GM21737 (cell line): ENCODE results near the gene MAPK8.

Experiments
- ATAC-seq: cut with Tn5 transposase; IDR thresholded peaks from one replicate; pipeline ENCODE4 v1.9.1; 2021; ENCODE audit warnings: mild to moderate bottlenecking, moderate library complexity; ENCODE audit not compliant: unreplicated experiment

Gene MAPK8

GRCh38 chr10:48378675-48379074 is 72.2 kb downstream of the MAPK8 start:
- ATAC-seq = no peak

- ATAC-seq = no peak
These were observed 75.5 kb downstream of the MAPK8 start for GRCh38 chr10:48381971-48382370.

DNA sequence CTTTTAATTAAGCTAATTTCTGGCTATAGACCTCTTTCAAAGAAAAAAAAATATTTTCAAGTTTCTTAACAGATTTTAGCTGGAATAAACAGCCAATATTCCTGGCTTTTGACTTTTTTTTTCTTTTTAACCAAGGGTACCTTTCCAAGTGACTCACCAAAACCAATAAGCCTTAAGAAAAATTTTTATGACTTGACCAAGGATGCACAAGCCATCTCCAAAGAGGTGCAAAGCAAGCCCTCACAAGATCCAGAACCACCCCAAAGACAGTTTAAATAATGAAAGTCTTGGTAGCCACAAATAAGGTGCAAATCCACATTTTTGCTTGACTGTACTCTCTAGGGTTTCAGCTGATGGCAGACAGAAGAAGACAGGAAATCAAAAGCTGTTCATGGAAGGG is 76.5 kb downstream of the MAPK8 start:
- no peak for ATAC-seq

- ATAC-seq = no peak
These were observed 76.9 kb downstream of the MAPK8 start for GRCh38 chr10:48383393-48383792.

DNA sequence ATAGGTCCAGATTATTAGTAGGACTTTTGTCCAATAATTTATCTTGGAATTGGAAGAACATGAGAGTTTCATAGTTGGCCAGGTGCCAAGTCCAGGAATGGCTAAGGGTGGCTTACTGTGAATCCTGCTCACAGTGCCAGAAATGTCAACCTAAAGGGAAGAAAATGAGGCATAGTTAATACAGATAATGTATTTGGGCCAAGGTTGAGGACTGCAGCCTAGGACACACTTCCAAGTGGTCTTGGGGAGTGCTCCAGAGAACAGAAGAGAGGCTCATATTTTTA is 78.2 kb downstream of the MAPK8 start:
- ATAC-seq = no peak

GRCh38 chr10:48389272-48389671 is 82.8 kb downstream of the MAPK8 start:
- ATAC-seq = no peak

GRCh38 chr10:48389846-48390557 is 83.5 kb downstream of the MAPK8 start:
- ATAC-seq = no peak

DNA sequence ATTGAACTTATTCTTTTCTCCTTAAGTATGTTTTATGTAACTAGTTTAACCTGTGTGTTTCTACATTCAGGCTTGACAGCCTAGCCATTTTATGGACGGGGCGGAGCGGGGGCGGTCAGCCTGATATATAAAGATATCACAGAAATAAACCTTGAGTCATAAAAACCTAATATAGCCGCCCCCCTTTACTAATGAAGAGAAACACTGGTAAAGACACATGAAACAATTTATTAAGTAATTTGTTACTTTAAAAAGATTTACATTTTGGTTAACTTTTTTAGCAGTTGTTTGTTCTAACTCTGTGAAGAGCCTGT is 84.0 kb downstream of the MAPK8 start:
- no peak for ATAC-seq

- ATAC-seq = peak; percentile 69
These were observed 84.7 kb downstream of the MAPK8 start for GRCh38 chr10:48390933-48391845.

DNA sequence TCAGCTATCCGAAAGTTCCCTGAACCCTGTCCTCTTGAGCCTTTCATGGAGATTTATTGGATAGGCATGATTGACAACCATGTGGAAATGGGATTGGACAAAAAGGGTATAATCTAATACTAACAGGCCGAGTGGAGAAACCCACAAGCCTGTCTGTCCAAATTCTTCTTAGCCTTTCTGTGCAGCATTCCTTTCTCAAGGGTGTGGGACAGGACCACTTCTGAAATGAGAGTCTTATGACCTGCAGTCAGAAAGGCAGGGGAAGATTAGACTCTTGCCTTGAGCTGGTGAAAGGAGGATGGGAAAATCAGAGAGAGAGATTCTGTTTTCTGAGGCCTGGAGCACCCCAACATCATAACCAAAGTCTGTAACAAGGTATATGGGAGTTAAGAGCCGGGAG is 85.5 kb downstream of the MAPK8 start:
- no peak for ATAC-seq

DNA sequence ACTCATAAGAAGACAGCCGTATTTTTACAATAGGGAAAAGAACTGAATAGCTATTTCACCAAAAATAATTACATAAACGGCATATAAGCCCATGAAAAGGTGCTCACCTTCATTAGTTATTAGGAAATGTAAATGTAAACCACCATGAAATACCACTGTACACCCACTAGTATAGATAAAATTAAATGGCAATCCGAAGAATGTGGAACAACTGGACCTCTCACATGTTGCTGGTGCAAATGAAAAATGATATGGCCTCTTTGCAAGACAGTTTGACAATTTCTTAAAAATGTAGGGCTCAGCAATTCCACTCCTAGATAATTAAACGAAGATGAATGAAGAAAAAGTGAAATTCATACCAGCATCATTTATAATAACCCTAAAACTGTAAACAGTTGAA is 91.8 kb downstream of the MAPK8 start:
- ATAC-seq = no peak

GRCh38 chr10:48399056-48399541 is 92.6 kb downstream of the MAPK8 start:
- ATAC-seq = no peak

GRCh38 chr10:48399551-48399950 is 93.1 kb downstream of the MAPK8 start:
- ATAC-seq = no peak

GRCh38 chr10:48400129-48400849 is 93.8 kb downstream of the MAPK8 start:
- no peak for ATAC-seq

- no peak for ATAC-seq
These were observed 94.4 kb downstream of the MAPK8 start for GRCh38 chr10:48400850-48401220.

GRCh38 chr10:48404646-48405045 is 98.2 kb downstream of the MAPK8 start:
- ATAC-seq = no peak

GRCh38 chr10:48406204-48406603 is 99.7 kb downstream of the MAPK8 start:
- ATAC-seq = no peak

DNA sequence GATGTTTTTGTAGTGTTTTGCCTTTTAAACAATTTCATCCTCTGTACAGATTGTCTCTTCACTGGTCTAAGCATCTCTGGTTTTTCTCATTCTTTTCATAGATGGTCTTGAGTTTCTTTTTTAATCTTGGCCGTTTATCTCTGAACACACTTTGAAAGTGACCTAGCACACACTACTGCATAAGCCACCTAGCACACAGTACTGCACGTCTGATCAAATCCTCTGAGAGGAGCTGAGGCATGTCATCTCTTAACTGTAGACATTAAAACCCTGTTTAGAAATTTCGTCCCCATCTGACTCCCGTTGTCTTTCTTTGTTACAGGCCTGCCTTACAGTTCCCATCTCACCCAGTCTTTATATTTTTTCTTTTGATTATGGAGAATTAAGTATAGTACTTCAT is 100.2 kb downstream of the MAPK8 start:
- no peak for ATAC-seq

DNA sequence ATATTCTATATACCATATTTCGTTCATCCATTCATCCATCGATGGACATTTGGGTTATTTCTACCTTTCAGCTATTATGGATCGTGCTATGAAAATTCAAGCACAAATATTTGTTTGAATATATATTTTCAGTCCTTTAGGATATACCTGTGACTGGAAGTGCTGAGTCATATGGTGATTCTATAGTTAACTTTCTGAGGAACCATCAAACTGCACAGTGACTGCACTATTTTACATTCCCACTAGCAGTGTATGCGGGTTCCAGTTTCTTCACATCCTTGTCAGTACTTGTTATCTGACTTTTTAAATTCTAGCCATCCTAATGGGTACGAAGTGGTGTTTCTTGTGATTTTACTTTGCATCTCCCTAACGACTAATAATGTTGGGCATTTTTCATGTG is 104.0 kb downstream of the MAPK8 start:
- no peak for ATAC-seq

DNA sequence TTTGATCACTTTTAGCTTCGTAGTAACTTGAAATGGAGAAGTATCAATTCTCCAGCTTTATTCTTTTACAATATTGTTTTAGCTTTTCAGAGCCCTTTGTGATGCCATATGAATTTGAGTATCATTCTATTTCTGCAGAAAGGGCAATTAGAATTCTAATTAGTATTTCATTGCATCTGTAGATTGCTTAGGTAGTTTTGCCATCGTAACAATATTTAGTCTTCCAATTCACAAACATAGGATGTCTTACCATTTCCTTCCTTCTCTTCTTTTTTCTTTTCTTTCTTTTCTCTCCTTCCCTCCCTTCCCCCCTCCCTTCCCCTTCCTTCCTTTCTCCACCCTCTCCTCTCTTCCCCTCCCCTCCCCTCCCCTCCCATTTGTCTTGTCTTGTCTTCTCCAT is 105.0 kb downstream of the MAPK8 start:
- ATAC-seq = no peak

GRCh38 chr10:48412081-48412480 is 105.6 kb downstream of the MAPK8 start:
- ATAC-seq = no peak

DNA sequence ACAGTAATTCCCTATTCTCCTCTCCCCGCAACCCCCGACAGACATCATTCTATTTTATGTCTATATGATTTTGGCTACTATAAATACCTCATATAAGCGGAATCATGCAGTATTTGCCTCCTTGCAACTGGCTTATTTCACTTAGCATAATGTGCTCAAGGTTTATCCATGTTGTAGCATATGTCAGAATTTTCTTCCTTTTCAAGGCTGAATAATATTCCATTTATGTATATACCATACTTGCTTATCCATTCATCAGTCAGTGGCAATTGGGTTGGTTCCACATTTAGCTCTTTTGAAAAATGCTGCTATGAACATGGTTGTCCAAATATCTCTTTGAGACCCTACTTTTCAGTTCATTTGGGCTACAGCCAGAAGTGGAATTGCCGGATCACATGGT is 106.5 kb downstream of the MAPK8 start:
- no peak for ATAC-seq
